H1 (cell line): ENCODE measurements around the gene CHRNG. TPM values are rescaled to one million over a fixed set of nuclear protein-coding genes. Genes with fewer than 3 reads are reported as not detected.

Source experiments
- CTCF ChIA-PET: fragments of 300-600 bp; sonication (Branson Sonifier 250); formaldehyde crosslinking; loops from one replicate; lab custom pipeline; 2021; ENCODE audit not compliant: partially characterized antibody; lab: Charles Lee
- POLR2A ChIA-PET: fragments of 300-600 bp; sonication (Branson Sonifier 250); formaldehyde crosslinking; loops from one replicate; lab custom pipeline; 2021; ENCODE audit warnings: inconsistent platforms; ENCODE audit not compliant: partially characterized antibody; lab: Charles Lee
- DNase-seq, 2 experiments: peaks; one replicate each; pipeline versions ENCODE4 v3.0.0 to v3.0.0-alpha.2; 2010 to 2022; ENCODE audit warnings: low spot score in 2 of 2, low read depth in 1 of 2, mixed read lengths in 1 of 2
- FAIRE-seq: peaks from 2 replicates; lab custom pipeline; 2011; peaks lifted over from hg19 to GRCh38; lab: Jason Lieb, UNC
- H2AFZ ChIP-seq: 2 replicates; pipeline ENCODE4 v1.8.1; 2012; ENCODE audit warnings: low read length, inconsistent platforms
- H2AK5ac ChIP-seq: 2 replicates; pipeline ENCODE4 v1.6.1; 2013; ENCODE audit warnings: low read depth, low read length
- H2BK120ac ChIP-seq: replicated peaks from 2 replicates; pipeline ENCODE3; 2013; ENCODE audit warnings: low read depth, low read length, inconsistent platforms
- H2BK12ac ChIP-seq: 2 replicates; pipeline ENCODE4 v1.6.1; 2013; ENCODE audit warnings: low read depth, low read length
- H2BK15ac ChIP-seq: 2 replicates; pipeline ENCODE4 v1.6.1; 2013; ENCODE audit warnings: low read length
- H2BK20ac ChIP-seq: 2 replicates; pipeline ENCODE4 v1.6.1; 2013; ENCODE audit warnings: low read length
- H2BK5ac ChIP-seq: 2 replicates; pipeline ENCODE4 v1.6.1; 2013; ENCODE audit warnings: low read depth, low read length
- H3K14ac ChIP-seq: 2 replicates; pipeline ENCODE4 v1.6.1; 2013; ENCODE audit warnings: inconsistent platforms; ENCODE audit not compliant: insufficient read length
- H3K18ac ChIP-seq: 2 replicates; pipeline ENCODE4 v1.6.1; 2013; ENCODE audit warnings: low read length; ENCODE audit errors: extremely low read depth
- H3K23ac ChIP-seq: 2 replicates; pipeline ENCODE4 v1.6.1; 2013; ENCODE audit warnings: inconsistent platforms; ENCODE audit not compliant: insufficient read length
- H3K23me2 ChIP-seq: 2 replicates; pipeline ENCODE4 v1.6.1; 2013; ENCODE audit warnings: low read depth, low read length
- H3K27ac ChIP-seq: 2 replicates; pipeline ENCODE4 v1.6.1; 2011; ENCODE audit warnings: low read depth, low read length, inconsistent platforms
- H3K27me3 ChIP-seq, 4 experiments: replicated peaks in 1 of 4; 1 replicate in 1 of 4; 2 replicates in 3 of 4; pipeline versions ENCODE4 v1.6.1 to v1.8.1; 2011 to 2013; ENCODE audit warnings: low read length in 3 of 4, mild to moderate bottlenecking in 3 of 4, inconsistent platforms in 2 of 4, mixed read lengths in 2 of 4, moderate library complexity in 1 of 4; ENCODE audit not compliant: control insufficient read depth in 3 of 4, insufficient read depth in 3 of 4; ENCODE audit errors: extremely low read depth in 1 of 4
- H3K36me3 ChIP-seq, 4 experiments: 2 replicates each; pipeline versions ENCODE4 v1.6.1 to v1.8.1; 2011 to 2013; ENCODE audit warnings: mild to moderate bottlenecking in 4 of 4, low read length in 3 of 4, moderate library complexity in 2 of 4, control low read depth in 1 of 4, inconsistent platforms in 1 of 4; ENCODE audit not compliant: insufficient read depth in 4 of 4, control insufficient read depth in 2 of 4
- H3K4ac ChIP-seq: replicated peaks from 2 replicates; pipeline ENCODE3; 2013; ENCODE audit warnings: low read length, low read depth, mixed read lengths, inconsistent platforms; ENCODE audit not compliant: insufficient read length
- H3K4me1 ChIP-seq, 4 experiments: replicated peaks in 1 of 4; 1 replicate in 1 of 4; 2 replicates in 3 of 4; pipeline versions ENCODE4 v1.6.1 to v1.8.1; 2011 to 2013; ENCODE audit warnings: low read length in 3 of 4, inconsistent platforms in 2 of 4, mixed read lengths in 1 of 4; ENCODE audit not compliant: insufficient read depth in 4 of 4, control insufficient read depth in 3 of 4
- H3K4me2 ChIP-seq, 2 experiments: 2 replicates each; pipeline versions ENCODE4 v1.6.1 to v1.8.1; 2011 to 2013; ENCODE audit warnings: low read depth in 2 of 2, low read length in 2 of 2, control low read depth in 1 of 2, inconsistent platforms in 1 of 2, mild to moderate bottlenecking in 1 of 2; ENCODE audit not compliant: insufficient read depth in 1 of 2
- H3K4me3 ChIP-seq, 4 experiments: fragments of 200-600, 300-600 bp in 1 of 4; sonication (generic), shearing (Covaris generic), sonication (Bioruptor Twin) in 1 of 4; 2 replicates each; pipeline versions ENCODE4 v1.5.1 to v1.8.1; 2011 to 2016; ENCODE audit warnings: low read length in 4 of 4, low read depth in 3 of 4, control low read depth in 2 of 4, inconsistent platforms in 2 of 4, mild to moderate bottlenecking in 2 of 4, mixed read lengths in 1 of 4, moderate library complexity in 1 of 4; ENCODE audit not compliant: insufficient read depth in 2 of 4; ENCODE audit errors: extremely low read depth in 1 of 4
- H3K56ac ChIP-seq: replicated peaks from 2 replicates; pipeline ENCODE3; 2013; ENCODE audit warnings: low read depth, mild to moderate bottlenecking, mixed read lengths, low read length, inconsistent platforms; ENCODE audit not compliant: insufficient read length
- H3K79me1 ChIP-seq: 2 replicates; pipeline ENCODE4 v1.6.1; 2013; ENCODE audit warnings: low read depth, low read length, control low read depth
- H3K79me2 ChIP-seq, 2 experiments: 2 replicates each; pipeline versions ENCODE4 v1.6.1 to v1.8.1; 2012 to 2013; ENCODE audit warnings: low read length in 2 of 2, mild to moderate bottlenecking in 2 of 2, inconsistent platforms in 1 of 2; ENCODE audit not compliant: insufficient read depth in 2 of 2, control insufficient read depth in 1 of 2
- H3K9ac ChIP-seq, 4 experiments: replicated peaks in 1 of 4; 1 replicate in 1 of 4; 2 replicates in 3 of 4; pipeline versions ENCODE4 v1.6.1 to v1.8.1; 2011 to 2013; ENCODE audit warnings: low read depth in 3 of 4, low read length in 3 of 4, control low read depth in 2 of 4, mild to moderate bottlenecking in 2 of 4, moderate library complexity in 2 of 4, inconsistent platforms in 1 of 4; ENCODE audit errors: extremely low read depth in 1 of 4
- H3K9me3 ChIP-seq, 2 experiments: 2 replicates each; pipeline versions ENCODE4 v1.6.1 to v1.8.1; 2012 to 2013; ENCODE audit warnings: mild to moderate bottlenecking in 2 of 2, moderate library complexity in 2 of 2, control low read depth in 1 of 2, inconsistent platforms in 1 of 2, low read depth in 1 of 2, low read length in 1 of 2, mixed read lengths in 1 of 2; ENCODE audit not compliant: insufficient read depth in 2 of 2
- H4K20me1 ChIP-seq, 2 experiments: replicated peaks in 1 of 2; 2 replicates each; pipeline versions ENCODE3 to v1.8.1; 2011 to 2013; ENCODE audit warnings: inconsistent platforms in 2 of 2, low read length in 2 of 2, mild to moderate bottlenecking in 1 of 2; ENCODE audit not compliant: insufficient read depth in 2 of 2, control insufficient read depth in 1 of 2
- H4K5ac ChIP-seq: 2 replicates; pipeline ENCODE4 v1.6.1; 2013; ENCODE audit warnings: low read length, low read depth, mixed read lengths, inconsistent platforms; ENCODE audit not compliant: insufficient read length
- H4K8ac ChIP-seq: 2 replicates; pipeline ENCODE4 v1.8.0; 2013; ENCODE audit warnings: mild to moderate bottlenecking, moderate library complexity, low read length, inconsistent platforms; ENCODE audit not compliant: insufficient read depth; ENCODE audit errors: extremely low read depth
- H4K91ac ChIP-seq: replicated peaks from 2 replicates; pipeline ENCODE3; 2013; ENCODE audit warnings: low read length, mixed read lengths, inconsistent platforms; ENCODE audit not compliant: insufficient read length
- EZH2 ChIP-seq: fragments of 200-600 bp; sonication (generic); IDR thresholded peaks from 2 replicates; pipeline ENCODE4 v1.7.1; 2012; ENCODE audit warnings: low read depth, mild to moderate bottlenecking, moderate library complexity, low read length, inconsistent platforms; ENCODE audit not compliant: severe bottlenecking
- GABPA ChIP-seq: IDR thresholded peaks from 2 replicates; pipeline ENCODE4 v1.6.1; 2011; ENCODE audit warnings: mild to moderate bottlenecking, low read length, moderate library complexity, borderline replicate concordance; ENCODE audit not compliant: insufficient read depth
- KDM4A ChIP-seq: IDR thresholded peaks from one replicate; pipeline ENCODE4 v1.7.1; 2012; ENCODE audit warnings: low read depth, mild to moderate bottlenecking, moderate library complexity, low read length, inconsistent platforms; ENCODE audit not compliant: severe bottlenecking
- PHF8 ChIP-seq: fragments of 200-600 bp; sonication (generic); conservative IDR thresholded peaks from 2 replicates; pipeline ENCODE4 v1.7.1; 2012; ENCODE audit warnings: low read depth, mild to moderate bottlenecking, inconsistent platforms, low read length, moderate library complexity
- POLR2AphosphoS5 ChIP-seq: IDR thresholded peaks from 2 replicates; pipeline ENCODE4 v1.6.1; 2011; ENCODE audit warnings: low read depth, low read length
- RAD21 ChIP-seq, 2 experiments: IDR thresholded peaks in 1 of 2; conservative IDR thresholded peaks in 1 of 2; 2 replicates each; pipeline ENCODE4 v1.6.1; 2011; ENCODE audit warnings: low read depth in 2 of 2, low read length in 2 of 2, improper control_type of control experiment in 1 of 2, inconsistent platforms in 1 of 2, mild to moderate bottlenecking in 1 of 2, moderate library complexity in 1 of 2
- TAF1 ChIP-seq: IDR thresholded peaks from 2 replicates; pipeline ENCODE4 v1.6.1; 2011; ENCODE audit warnings: mild to moderate bottlenecking, low read depth, low read length
- WGBS, 2 experiments: shearing (Covaris generic) in 1 of 2; methylation state at CpG; one replicate each; pipeline versions ENCODE4 v1.1.6 to v1.1.7; 2013 to 2015; ENCODE audit warnings: low lambda C conversion rate in 2 of 2, mixed read lengths in 2 of 2, inconsistent platforms in 1 of 2, low coverage in 1 of 2, missing lambda C conversion rate in 1 of 2; ENCODE audit not compliant: insufficient replicate concordance in 2 of 2, insufficient coverage in 1 of 2, insufficient read length in 1 of 2; ENCODE audit errors: extremely low coverage in 1 of 2, missing lambda C conversion rate in 1 of 2; 5-methylcytosine and 5-hydroxymethylcytosine counted together
- polyA plus RNA-seq, 7 experiments: library from polyadenylated mRNA; depleted of rRNA in 3 of 7; stranded (reverse) in 5 of 7; unstranded in 2 of 7; fragments of >200 nt in 5 of 7; fragments of 200-250 nt in 2 of 7; gene quantifications; 1 replicate in 5 of 7; 2 replicates in 1 of 7; 4 replicates in 1 of 7; pipeline versions ENCODE4 v1.2.1 to v1.2.3, GENCODE V29; 2011 to 2013; ENCODE audit warnings: missing spikeins in 2 of 7, mixed read lengths in 2 of 7
- total RNA-seq: library from RNA; stranded (reverse); fragmentation: NEBNext Ultra II Directional; extraction: Animal tissue kit (Norgen Biotek cat#: 25700); gene quantifications from 2 replicates; pipeline ENCODE4 v1.2.1, GENCODE V29; 2021
- TF ChIP-seq, protein P1 (sequence below), 3 experiments: IDR thresholded peaks; 1 replicate in 2 of 3; 2 replicates in 1 of 3; pipeline versions ENCODE4 v1.5.1 to v1.6.1; 2011; ENCODE audit warnings: low read length in 3 of 3, mild to moderate bottlenecking in 3 of 3, inconsistent platforms in 2 of 3, low read depth in 1 of 3, moderate library complexity in 1 of 3; ENCODE audit not compliant: insufficient read depth in 1 of 3; ENCODE audit errors: control extremely low read depth in 1 of 3

CHRNG gene
- total and polyA plus RNA-seq, 2 of the 8 experiments (the other 6 are each of a cell fraction or from before 2014, with no cell fraction given): 0.05 TPM; not detected in 1

DNA sequence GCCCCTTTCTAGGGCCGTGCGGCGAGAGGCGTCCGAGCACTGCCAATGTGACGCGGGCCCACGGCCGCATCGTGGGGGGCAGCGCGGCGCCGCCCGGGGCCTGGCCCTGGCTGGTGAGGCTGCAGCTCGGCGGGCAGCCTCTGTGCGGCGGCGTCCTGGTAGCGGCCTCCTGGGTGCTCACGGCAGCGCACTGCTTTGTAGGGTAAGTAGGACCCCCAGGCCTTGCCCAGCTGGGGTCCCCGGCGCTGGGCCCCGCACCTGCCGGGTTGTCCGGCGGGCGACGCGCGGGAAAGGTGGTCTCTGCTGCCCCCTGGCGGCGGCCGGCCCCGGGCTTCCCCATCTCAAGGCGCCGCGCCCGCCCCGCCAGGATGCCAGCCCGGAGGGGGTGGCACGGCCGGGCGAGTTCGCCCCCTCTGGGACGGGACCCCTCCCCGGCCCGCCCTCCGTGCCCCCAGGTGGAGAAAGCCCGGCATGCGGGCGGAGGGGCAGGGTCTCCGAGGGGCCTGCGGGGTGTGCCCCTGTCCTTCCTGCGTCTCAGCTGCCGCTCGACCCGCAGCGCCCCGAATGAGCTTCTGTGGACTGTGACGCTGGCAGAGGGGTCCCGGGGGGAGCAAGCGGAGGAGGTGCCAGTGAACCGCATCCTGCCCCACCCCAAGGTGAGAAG lies 17.4 kb upstream of the CHRNG start:
- no peak overlapping the region for H4K5ac ChIP-seq
- no peak overlapping the region for H3K18ac ChIP-seq
- no peaks in the 10 kb centered on the region for H3K79me1 ChIP-seq
- H2BK20ac ChIP-seq: no peak overlapping the region
- H2BK12ac ChIP-seq: 0 out of 2 replicates have a peak overlapping the region, but pooled peaks have one; percentile 87
- peak; percentile 21; the same call in 1 of the 2 replicates for TF ChIP-seq GABPA
- peak; percentile 66 for TF ChIP-seq KDM4A
- TF ChIP-seq, protein P1, sequence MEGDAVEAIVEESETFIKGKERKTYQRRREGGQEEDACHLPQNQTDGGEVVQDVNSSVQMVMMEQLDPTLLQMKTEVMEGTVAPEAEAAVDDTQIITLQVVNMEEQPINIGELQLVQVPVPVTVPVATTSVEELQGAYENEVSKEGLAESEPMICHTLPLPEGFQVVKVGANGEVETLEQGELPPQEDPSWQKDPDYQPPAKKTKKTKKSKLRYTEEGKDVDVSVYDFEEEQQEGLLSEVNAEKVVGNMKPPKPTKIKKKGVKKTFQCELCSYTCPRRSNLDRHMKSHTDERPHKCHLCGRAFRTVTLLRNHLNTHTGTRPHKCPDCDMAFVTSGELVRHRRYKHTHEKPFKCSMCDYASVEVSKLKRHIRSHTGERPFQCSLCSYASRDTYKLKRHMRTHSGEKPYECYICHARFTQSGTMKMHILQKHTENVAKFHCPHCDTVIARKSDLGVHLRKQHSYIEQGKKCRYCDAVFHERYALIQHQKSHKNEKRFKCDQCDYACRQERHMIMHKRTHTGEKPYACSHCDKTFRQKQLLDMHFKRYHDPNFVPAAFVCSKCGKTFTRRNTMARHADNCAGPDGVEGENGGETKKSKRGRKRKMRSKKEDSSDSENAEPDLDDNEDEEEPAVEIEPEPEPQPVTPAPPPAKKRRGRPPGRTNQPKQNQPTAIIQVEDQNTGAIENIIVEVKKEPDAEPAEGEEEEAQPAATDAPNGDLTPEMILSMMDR (IDR thresholded peaks at IDR 0.05; ENCODE audit: control extremely low read depth in 1 of 3, insufficient read depth in 1 of 3, low read depth in 1 of 3, low read length in 3 of 3): peak in 2 of 3 experiments; percentile 56 to 88; a peak in 3 of 4 replicates
- TF ChIP-seq EZH2: no peak
- TF ChIP-seq RAD21 (IDR thresholded peaks at IDR 0.05 in 1 of 2, conservative IDR thresholded peaks at IDR 0.05 in 1 of 2; ENCODE audit: low read depth in 2 of 2, low read length in 2 of 2): peak; percentile 79 to 90
- no peak for TF ChIP-seq POLR2AphosphoS5
- TF ChIP-seq TAF1: no peak
- no peak for TF ChIP-seq PHF8
- no peak overlapping the region for H3K23ac ChIP-seq
- H3K4me2 ChIP-seq: peak overlapping the region; percentile 23 to 83
- peak overlapping the region; percentile 35; the same call in 1 of the 2 replicates for H4K8ac ChIP-seq
- no peak overlapping the region for H3K56ac ChIP-seq
- H3K9me3 ChIP-seq: no peaks in the 10 kb centered on the region
- peaks cover 0 to 22% (median 9%) of the 10 kb centered on the region in 4 experiments; a peak in 6 of 7 replicates for H3K4me1 ChIP-seq
- POLR2A ChIA-PET: interaction anchor here (1.0 to 1.5 kb wide), 4 partner anchors 32 to 72 kb away, joined by 3 to 4 read pairs (median 4); no protein-coding TSS in a partner anchor
- no peak overlapping the region for H2AK5ac ChIP-seq
- no peak overlapping the region for H4K91ac ChIP-seq
- no peak overlapping the region for H3K9ac ChIP-seq
- H4K20me1 ChIP-seq: peaks cover 3 to 4% of the 10 kb centered on the region in 2 experiments
- H2AFZ ChIP-seq: no peak overlapping the region; the same call in 1 of the 2 replicates
- WGBS, 2 experiments: 32% methylated on average over 33 of the region's 66 CpGs; no CpG with 5 or more reads in 1 of the 2 experiments
- peaks cover 19 to 43% (median 37%) of the 10 kb centered on the region in 4 experiments for H3K27me3 ChIP-seq
- peak overlapping the region in 3 of 4 experiments; percentile 23 to 55 (median 32); a peak in 6 of 8 replicates for H3K4me3 ChIP-seq
- peak overlapping the region; percentile 72; the same call in 1 of the 2 replicates for H2BK15ac ChIP-seq
- H3K27ac ChIP-seq: no peak overlapping the region
- H3K79me2 ChIP-seq: no peaks in the 10 kb centered on the region
- CTCF ChIA-PET: interaction anchor here (0.6 to 10.6 kb wide), 42 partner anchors 14 to 929 kb away, joined by 3 to 176 read pairs (median 5); partner anchors contain the start of genes ALPI and CHRNG
- FAIRE-seq (no peak), DNase-seq (peak in 1 of 2 experiments; percentile 94)
- H3K36me3 ChIP-seq: no peaks in the 10 kb centered on the region
- H3K4ac ChIP-seq: peak overlapping the region; percentile 69
- H3K14ac ChIP-seq: no peak overlapping the region
- no peak overlapping the region for H2BK120ac ChIP-seq
- peaks cover 10% of the 10 kb centered on the region; the same call in 1 of the 2 replicates for H3K23me2 ChIP-seq
- no peak overlapping the region for H2BK5ac ChIP-seq
